Measurements from ENCODE around the gene HERC2.
"Not testable (repeated sequence)": the region's sequence is repeated elsewhere in the genome, so short reads cannot be mapped to it uniquely, and the experiment has no call there.

- TF ChIP-seq CTCF (IDR thresholded peaks at IDR 0.05); EP300 (IDR thresholded peaks at IDR 0.05; ENCODE audit: borderline replicate concordance in 1 of 2, low read depth in 1 of 2, low read length in 1 of 2); EZH2phosphoT487 (IDR thresholded peaks at IDR 0.05; ENCODE audit: borderline replicate concordance, low read depth); TCF12 (IDR thresholded peaks at IDR 0.05); GABPA (IDR thresholded peaks at IDR 0.05; ENCODE audit: low read depth); MEF2A (IDR thresholded peaks at IDR 0.05; ENCODE audit: borderline replicate concordance, low read depth); RXRA (IDR thresholded peaks at IDR 0.05; ENCODE audit: borderline replicate concordance, low read depth): not testable (repeated sequence)
These were observed 11.5 kb downstream of the HERC2 start for GRCh38 chr15:28310454-28310853.

Measured in SK-N-SH (cell line).